ENCODE results near the gene PRM3.

The PRM3 gene

GRCh38 chr16:11253995-11254912 lies 19.2 kb downstream of the PRM3 start:
- Mint-ChIP-seq H3K36me3 (peaks cover 49 to 61% of the 10 kb centered on the region in 2 donors), H3K9me3 (peaks cover 0 to 4% of the 10 kb centered on the region in 2 donors), H3K27ac (peak overlapping the region; percentile 98), H3K4me1 (peaks cover 56 to 82% of the 10 kb centered on the region in 2 donors), H3K4me3 (peak overlapping the region; percentile 95 to 96), H3K27me3 (no peaks in the 10 kb centered on the region)
- DNase-seq (no peak), ATAC-seq (replicated peaks) (no peak)

- Mint-ChIP-seq H3K4me1 (peaks cover 55 to 82% of the 10 kb centered on the region in 2 donors), H3K4me3 (peak overlapping the region; percentile 95 to 96), H3K27ac (peak overlapping the region; percentile 98), H3K9me3 (peaks cover 0 to 4% of the 10 kb centered on the region in 2 donors), H3K36me3 (peaks cover 51 to 67% of the 10 kb centered on the region in 2 donors), H3K27me3 (no peaks in the 10 kb centered on the region)
- no peak for ATAC-seq (replicated peaks)
- no peak for DNase-seq
Observed at GRCh38 chr16:11253009-11253994, 20.1 kb downstream of the PRM3 start.

DNA sequence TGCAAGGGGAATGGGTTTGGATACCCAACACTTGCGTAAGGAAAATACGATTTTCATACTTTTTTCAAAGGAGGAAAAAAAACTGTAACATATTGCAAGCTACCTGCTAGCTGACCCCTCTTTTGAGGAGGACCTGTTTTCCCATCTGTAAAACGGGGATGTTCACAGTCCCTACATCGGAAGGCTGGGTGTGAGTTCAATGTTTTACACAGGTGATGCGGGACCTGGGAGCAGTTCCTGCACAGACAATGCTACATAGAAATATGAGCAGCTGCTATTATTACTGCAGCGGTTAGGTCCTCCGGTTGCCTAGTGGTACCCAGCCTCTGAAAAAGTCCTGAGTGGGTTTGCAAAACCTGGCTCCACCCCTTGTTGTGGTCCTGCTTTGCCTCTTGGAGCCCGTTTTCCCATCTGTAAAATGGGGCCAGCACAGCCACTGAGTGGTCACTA lies 20.9 kb downstream of the PRM3 start:
- DNase-seq (peak; percentile 35), ATAC-seq (replicated peaks) (no peak)
- peak overlapping the region; percentile 98 for H3K27ac Mint-ChIP-seq
- H3K27me3 Mint-ChIP-seq: no peaks in the 10 kb centered on the region
- peak overlapping the region; percentile 95 to 96 for H3K4me3 Mint-ChIP-seq
- H3K36me3 Mint-ChIP-seq: peaks cover 51 to 73% of the 10 kb centered on the region in 2 donors
- peaks cover 0 to 4% of the 10 kb centered on the region in 2 donors for H3K9me3 Mint-ChIP-seq
- peaks cover 51 to 75% of the 10 kb centered on the region in 2 donors for H3K4me1 Mint-ChIP-seq

GRCh38 chr16:11251525-11252481 lies 21.6 kb downstream of the PRM3 start:
- peaks cover 44 to 72% of the 10 kb centered on the region in 2 donors for H3K4me1 Mint-ChIP-seq
- DNase-seq (peak; percentile 78), ATAC-seq (replicated peaks) (peak; percentile 12 to 14)
- peaks cover 51 to 74% of the 10 kb centered on the region in 2 donors for H3K36me3 Mint-ChIP-seq
- peak overlapping the region; percentile 95 to 96 for H3K4me3 Mint-ChIP-seq
- H3K27ac Mint-ChIP-seq: peak overlapping the region; percentile 98
- peaks cover 0 to 4% of the 10 kb centered on the region in 2 donors for H3K9me3 Mint-ChIP-seq
- H3K27me3 Mint-ChIP-seq: no peaks in the 10 kb centered on the region

DNA sequence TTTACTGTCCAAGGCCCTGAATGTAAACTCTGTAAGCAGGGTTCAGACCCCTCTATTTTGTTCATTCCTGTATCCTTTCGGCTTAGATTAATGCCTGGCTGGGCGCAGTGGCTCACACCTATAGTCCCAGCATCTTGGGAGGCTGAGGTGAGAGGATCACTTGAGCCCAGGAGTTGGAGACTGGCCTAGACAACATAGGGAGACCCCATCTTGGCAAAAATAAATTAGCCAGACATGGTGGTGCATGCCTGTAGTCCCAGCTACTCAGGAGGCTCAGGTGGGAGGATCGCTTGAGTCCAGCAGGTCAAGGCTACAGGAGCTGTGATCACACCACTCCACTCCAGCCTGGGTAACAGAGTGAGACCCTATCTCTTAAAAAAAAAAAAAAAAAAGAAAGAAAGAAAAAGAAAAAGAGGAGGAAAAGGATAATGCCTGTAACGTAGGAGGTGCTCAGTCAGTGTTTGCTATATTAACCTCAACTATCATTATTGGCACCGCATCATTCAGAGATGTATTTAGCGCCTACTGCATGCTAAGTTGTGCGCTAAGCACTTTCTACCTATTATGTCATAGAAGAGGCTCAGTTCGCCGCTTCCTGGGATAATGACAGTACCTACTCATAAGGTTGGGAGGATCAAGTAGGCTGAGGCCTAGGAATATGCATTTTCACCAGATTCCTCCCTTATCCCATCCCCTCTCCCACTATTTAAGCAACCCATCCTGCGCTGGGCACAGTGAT lies 22.5 kb downstream of the PRM3 start:
- peak; percentile 30 for DNase-seq
- peak overlapping the region; percentile 98 for H3K27ac Mint-ChIP-seq
- H3K4me1 Mint-ChIP-seq: peaks cover 44 to 70% of the 10 kb centered on the region in 2 donors
- ATAC-seq (replicated peaks): peak; percentile 0 to 1
- H3K4me3 Mint-ChIP-seq: peak overlapping the region; percentile 49 to 95
- peaks cover 45 to 69% of the 10 kb centered on the region in 2 donors for H3K36me3 Mint-ChIP-seq
- no peaks in the 10 kb centered on the region for H3K27me3 Mint-ChIP-seq
- peaks cover 0 to 4% of the 10 kb centered on the region in 2 donors for H3K9me3 Mint-ChIP-seq

DNA sequence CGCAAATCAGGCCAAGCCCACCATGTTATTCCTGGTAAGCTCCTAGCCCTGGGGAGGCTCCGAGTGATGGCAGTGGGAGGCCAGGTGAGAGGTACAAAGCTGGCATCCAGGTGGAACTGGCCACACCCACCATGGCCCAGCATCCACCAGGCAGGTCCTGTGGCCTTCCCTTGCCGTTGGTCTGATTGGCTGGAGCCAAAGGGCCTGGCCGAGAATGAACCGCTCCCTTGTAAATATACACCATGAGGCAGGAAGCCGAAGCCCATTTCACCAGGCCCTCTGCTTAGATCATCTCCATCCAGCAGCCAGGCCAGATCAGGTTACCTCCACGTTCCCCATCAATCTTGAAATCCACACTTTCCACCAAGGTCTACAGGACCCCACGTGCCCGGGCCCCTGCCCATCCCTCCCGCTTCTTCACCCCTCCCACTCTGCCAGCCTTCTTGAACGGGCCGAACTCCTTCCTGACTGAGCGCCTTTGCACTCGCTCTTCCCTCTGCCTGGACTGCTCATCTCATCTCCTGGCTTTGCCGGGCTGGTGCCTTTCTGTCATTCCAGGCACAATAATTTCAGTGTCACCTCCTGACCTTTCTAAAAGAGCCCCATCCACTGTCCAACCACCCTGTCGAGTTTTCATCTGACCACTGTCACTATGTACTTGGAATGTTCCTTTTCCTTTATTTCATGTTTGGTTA lies 23.2 kb downstream of the PRM3 start:
- Mint-ChIP-seq H3K36me3 (peaks cover 44 to 66% of the 10 kb centered on the region in 2 donors), H3K4me3 (peak overlapping the region; percentile 49 to 67), H3K27me3 (no peaks in the 10 kb centered on the region), H3K27ac (peak overlapping the region; percentile 94), H3K4me1 (peaks cover 48 to 70% of the 10 kb centered on the region in 2 donors), H3K9me3 (peaks cover 0 to 4% of the 10 kb centered on the region in 2 donors)
- peak; percentile 57 for DNase-seq
- peak; percentile 11 to 14 for ATAC-seq (replicated peaks)

DNA sequence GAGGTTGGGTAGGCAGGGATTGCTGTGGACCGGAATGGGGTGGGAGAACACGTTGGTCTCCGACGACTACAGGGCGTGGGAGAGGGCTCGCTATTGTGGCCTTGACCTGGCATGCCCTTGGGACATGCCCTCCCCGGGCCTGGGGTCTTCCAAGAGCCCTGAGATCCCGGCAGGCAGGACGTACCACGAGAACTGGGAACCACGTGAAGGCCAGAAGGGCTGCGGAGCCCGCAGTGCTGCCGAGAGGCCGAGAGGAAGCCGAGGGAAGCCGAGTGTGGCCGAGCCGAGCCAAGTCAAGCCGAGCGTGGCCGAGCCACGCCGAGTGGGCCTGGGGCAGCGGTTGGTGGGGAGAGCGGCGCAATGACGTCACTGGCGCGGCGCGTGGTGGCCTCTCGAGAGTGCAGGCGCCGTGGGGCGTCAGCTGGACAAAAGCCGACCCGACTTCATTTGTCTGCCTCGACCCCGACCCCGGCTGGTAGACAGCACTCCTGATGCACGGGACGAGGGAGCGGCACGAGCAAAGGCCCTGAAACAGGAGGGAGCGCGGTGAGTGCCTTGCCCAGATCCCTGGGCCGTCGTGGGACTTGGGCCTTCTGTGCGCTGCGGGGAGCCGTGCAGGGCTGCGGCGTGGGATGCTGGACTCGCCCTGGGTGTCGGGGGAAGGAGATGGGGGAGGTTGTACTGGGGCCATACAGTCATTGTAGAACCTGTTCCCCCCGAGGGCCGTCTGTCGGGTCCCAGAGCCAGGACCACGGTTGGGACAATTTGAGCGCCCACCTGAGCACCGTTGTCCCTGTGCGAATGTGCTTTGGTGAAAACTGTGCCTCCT lies 24.0 kb downstream of the PRM3 start:
- DNase-seq (peak; percentile 38), ATAC-seq (replicated peaks) (peak; percentile 4 to 6)
- Mint-ChIP-seq H3K4me1 (peaks cover 50 to 66% of the 10 kb centered on the region in 2 donors), H3K27me3 (no peaks in the 10 kb centered on the region), H3K36me3 (peaks cover 37 to 58% of the 10 kb centered on the region in 2 donors), H3K27ac (peak overlapping the region; percentile 94), H3K4me3 (peak overlapping the region; percentile 49 to 67), H3K9me3 (peaks cover 0 to 4% of the 10 kb centered on the region in 2 donors)

DNA sequence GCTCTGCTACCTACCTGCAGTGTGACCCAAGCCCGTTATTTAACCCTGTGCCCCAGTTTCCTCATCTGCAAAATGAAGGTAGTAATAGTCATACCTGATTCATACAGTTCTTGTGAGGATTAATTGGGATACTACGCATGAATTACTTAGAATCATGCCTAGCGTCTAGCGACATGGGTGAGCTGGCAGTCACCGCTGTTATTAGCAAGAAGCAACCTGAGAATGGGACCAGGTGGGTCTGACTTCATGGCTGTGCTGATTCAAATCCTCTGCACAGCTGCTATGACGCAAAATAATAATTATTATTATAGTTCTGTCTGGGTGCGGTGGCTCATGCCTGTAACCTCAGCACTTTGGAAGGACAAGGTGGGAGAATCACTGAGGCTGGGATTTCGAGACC lies 25.3 kb downstream of the PRM3 start:
- DNase-seq: peak; percentile 36
- ATAC-seq (replicated peaks): peak in 1 of 2 donors; percentile 13
- no peak overlapping the region for H3K4me3 Mint-ChIP-seq

DNA sequence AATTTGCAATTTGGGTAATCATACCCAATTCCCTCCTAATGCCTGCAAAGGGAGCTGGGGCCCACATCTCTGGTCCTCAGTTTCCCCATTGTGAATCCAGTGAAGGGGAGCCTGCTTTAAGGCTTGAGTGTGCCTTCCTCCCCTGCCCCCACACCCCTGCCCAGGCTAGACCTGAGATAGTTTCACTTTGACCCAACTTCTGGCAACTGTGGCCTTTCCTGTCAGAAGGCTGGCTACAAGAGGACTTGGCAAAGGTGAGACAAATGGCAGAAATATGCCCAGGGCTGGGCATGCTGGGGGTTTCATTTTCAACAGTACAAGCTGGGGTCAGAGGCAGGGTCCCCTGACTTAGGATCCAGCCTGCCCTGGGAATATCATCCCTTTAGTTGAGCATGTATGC lies 27.4 kb downstream of the PRM3 start:
- ATAC-seq (replicated peaks) (no peak), DNase-seq (no peak)
- Mint-ChIP-seq H3K4me1 (peaks cover 30 to 38% of the 10 kb centered on the region in 2 donors), H3K27me3 (no peaks in the 10 kb centered on the region), H3K9me3 (peaks cover 0 to 4% of the 10 kb centered on the region in 2 donors), H3K4me3 (no peak overlapping the region), H3K36me3 (peaks cover 16 to 30% of the 10 kb centered on the region in 2 donors), H3K27ac (no peak overlapping the region)

More for the DNA sequence above, 25.3 kb downstream of the PRM3 start:
- peaks cover 25 to 45% of the 10 kb centered on the region in 2 donors for H3K36me3 Mint-ChIP-seq
- peak overlapping the region; percentile 94 for H3K27ac Mint-ChIP-seq
- peaks cover 44 to 57% of the 10 kb centered on the region in 2 donors for H3K4me1 Mint-ChIP-seq
- no peaks in the 10 kb centered on the region for H3K27me3 Mint-ChIP-seq
- H3K9me3 Mint-ChIP-seq: peaks cover 0 to 4% of the 10 kb centered on the region in 2 donors

GRCh38 chr16:11245222-11245737 lies 28.1 kb downstream of the PRM3 start:
- ATAC-seq (replicated peaks) (no peak), DNase-seq (no peak)
- Mint-ChIP-seq H3K27ac (peak overlapping the region; percentile 31), H3K4me1 (peaks cover 27 to 38% of the 10 kb centered on the region in 2 donors), H3K36me3 (peaks cover 11 to 23% of the 10 kb centered on the region in 2 donors), H3K4me3 (no peak overlapping the region), H3K27me3 (no peaks in the 10 kb centered on the region), H3K9me3 (peaks cover 0 to under 1% of the 10 kb centered on the region in 2 donors)

DNA sequence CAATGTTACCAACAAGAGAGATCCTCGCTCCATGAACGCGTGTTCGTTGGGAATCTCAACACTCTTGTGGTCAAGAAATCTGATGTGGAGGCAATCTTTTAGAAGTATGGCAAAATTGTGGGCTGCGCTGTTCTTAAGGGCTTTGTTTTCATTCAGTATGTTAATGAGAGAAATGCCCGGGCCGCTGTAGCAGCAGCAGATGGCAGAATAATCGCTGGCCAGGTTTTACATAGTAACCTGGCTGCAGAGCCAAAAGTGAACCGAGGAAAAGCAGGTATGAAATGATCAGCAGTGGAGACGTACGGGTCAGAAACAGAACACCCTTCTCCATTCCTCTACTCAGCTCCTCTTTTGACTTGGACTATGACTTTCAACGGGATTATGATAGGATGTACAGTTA lies 30.8 kb downstream of the PRM3 start:
- Mint-ChIP-seq H3K9me3 (no peaks in the 10 kb centered on the region), H3K27me3 (no peaks in the 10 kb centered on the region), H3K4me1 (peaks cover 18 to 23% of the 10 kb centered on the region in 2 donors), H3K36me3 (peaks cover 0 to 2% of the 10 kb centered on the region in 2 donors), H3K27ac (no peak overlapping the region), H3K4me3 (no peak overlapping the region)
- ATAC-seq (replicated peaks) (no peak), DNase-seq (no peak)
